Hepatic stellate cell (primary cell): ENCODE results near the gene GNAL.

Source experiments
- DNase-seq: peaks from one replicate; pipeline ENCODE4 v3.0.0; 2011; ENCODE audit warnings: low spot score

The GNAL gene

GRCh38 chr18:11724781-11725180, 35.7 kb downstream of the GNAL start:
- DNase-seq: no peak

- DNase-seq: no peak
Observed at GRCh38 chr18:11726556-11726955, 37.5 kb downstream of the GNAL start.

GRCh38 chr18:11728249-11728648, 39.2 kb downstream of the GNAL start:
- no peak for DNase-seq

- no peak for DNase-seq
Observed at GRCh38 chr18:11729556-11729955, 40.5 kb downstream of the GNAL start.

- DNase-seq: peak; percentile 71
Observed at GRCh38 chr18:11733031-11733430, 44.0 kb downstream of the GNAL start.

GRCh38 chr18:11736656-11737055, 47.6 kb downstream of the GNAL start:
- no peak for DNase-seq

- DNase-seq: no peak
Observed at GRCh38 chr18:11739893-11740292, 50.8 kb downstream of the GNAL start.

GRCh38 chr18:11740461-11740860, 51.4 kb downstream of the GNAL start:
- no peak for DNase-seq

- DNase-seq: no peak
Observed at GRCh38 chr18:11741505-11742145, 52.6 kb downstream of the GNAL start.

- no peak for DNase-seq
Observed at GRCh38 chr18:11745521-11745920, 56.5 kb downstream of the GNAL start.

GRCh38 chr18:11747286-11747685, 58.2 kb downstream of the GNAL start:
- no peak for DNase-seq

GRCh38 chr18:11747731-11748130, 58.7 kb downstream of the GNAL start:
- no peak for DNase-seq

GRCh38 chr18:11749305-11749704, 60.2 kb downstream of the GNAL start:
- DNase-seq: no peak

GRCh38 chr18:11750171-11750570, 61.1 kb downstream of the GNAL start:
- no peak for DNase-seq

- no peak for DNase-seq
Observed at GRCh38 chr18:11750581-11751310, 61.7 kb downstream of the GNAL start.

- no peak for DNase-seq
Observed at GRCh38 chr18:11751341-11752115, 62.5 kb downstream of the GNAL start.

GRCh38 chr18:11752116-11752911, 63.2 kb downstream of the GNAL start:
- DNase-seq: no peak

- DNase-seq: no peak
Observed at GRCh38 chr18:11754979-11755378, 65.9 kb downstream of the GNAL start.

GRCh38 chr18:11757084-11757590, 68.1 kb downstream of the GNAL start:
- no peak for DNase-seq

- DNase-seq: no peak
Observed at GRCh38 chr18:11759456-11759855, 70.4 kb downstream of the GNAL start.

GRCh38 chr18:11760498-11761167, 71.6 kb downstream of the GNAL start:
- DNase-seq: no peak
